Neural cell (in vitro differentiated cells): ENCODE measurements around the gene C2CD4A. TPM values are rescaled to one million over a fixed set of nuclear protein-coding genes. Genes with fewer than 3 reads are reported as not detected.

Experiments
- H2AFZ ChIP-seq: fragments of 200-600, 300-800 bp; sonication (generic), shearing (Covaris generic); 2 replicates; pipeline ENCODE4 v1.6.0; 2014; ENCODE audit warnings: low read depth, mild to moderate bottlenecking, antibody characterized with exemption, low read length, moderate library complexity
- H3F3A ChIP-seq: fragments of 200-600 bp; shearing (Covaris generic); 2 replicates; pipeline ENCODE4 v1.6.1; 2016; ENCODE audit warnings: mild to moderate bottlenecking, moderate library complexity, mixed read lengths, antibody characterized with exemption, low read length; ENCODE audit not compliant: insufficient read depth, poor library complexity, severe bottlenecking
- H3K27ac ChIP-seq: fragments of 200-600, 300-800 bp; sonication (generic), shearing (Covaris generic); 2 replicates; pipeline ENCODE4 v1.5.1; 2014; ENCODE audit warnings: mild to moderate bottlenecking, low read length, moderate library complexity
- H3K27me3 ChIP-seq: fragments of 300-800, 200-600 bp; sonication (generic), shearing (Covaris generic); 2 replicates; pipeline ENCODE4 v1.6.0; 2014; ENCODE audit warnings: mild to moderate bottlenecking, low read depth, low read length, moderate library complexity; ENCODE audit not compliant: insufficient read depth
- H3K36me3 ChIP-seq: fragments of 300-800, 200-600 bp; sonication (generic), shearing (Covaris generic); 2 replicates; pipeline ENCODE4 v1.5.1; 2014; ENCODE audit warnings: mild to moderate bottlenecking, antibody characterized with exemption, low read length, moderate library complexity; ENCODE audit not compliant: insufficient read depth
- H3K4me2 ChIP-seq: fragments of 300-800, 200-600 bp; sonication (generic), shearing (Covaris generic); 2 replicates; pipeline ENCODE4 v1.6.0; 2014; ENCODE audit warnings: mild to moderate bottlenecking, low read length
- H3K4me3 ChIP-seq: fragments of 300-800, 200-600 bp; sonication (generic), shearing (Covaris generic); 2 replicates; pipeline ENCODE4 v1.5.1; 2014; ENCODE audit warnings: mild to moderate bottlenecking, low read length, moderate library complexity
- H3K79me2 ChIP-seq: fragments of 200-600 bp; shearing (Covaris generic); replicated peaks from 2 replicates; pipeline ENCODE4 v1.6.0; 2014; ENCODE audit warnings: mild to moderate bottlenecking, low read length, moderate library complexity; ENCODE audit not compliant: insufficient read depth
- H3K9ac ChIP-seq: fragments of 300-800, 200-600 bp; sonication (generic), shearing (Covaris generic); 2 replicates; pipeline ENCODE4 v1.6.1; 2016; ENCODE audit warnings: mild to moderate bottlenecking, low read length, mixed read lengths
- H3K9me2 ChIP-seq: fragments of 200-600 bp; shearing (Covaris generic); 2 replicates; pipeline ENCODE4 v1.6.1; 2016; ENCODE audit warnings: mild to moderate bottlenecking, low read length, mixed read lengths; ENCODE audit not compliant: insufficient read depth
- H3K9me3 ChIP-seq: fragments of 200-600, 300-800 bp; sonication (generic), shearing (Covaris generic); 2 replicates; pipeline ENCODE4 v1.6.1; 2016; ENCODE audit warnings: mild to moderate bottlenecking, mixed run types, low read length, moderate library complexity, mixed read lengths
- H4K20me1 ChIP-seq: fragments of 200-600 bp; shearing (Covaris generic); 2 replicates; pipeline ENCODE4 v1.6.1; 2016; ENCODE audit warnings: mild to moderate bottlenecking, mixed run types; ENCODE audit not compliant: insufficient read depth
- EP300 ChIP-seq: fragments of 450-650 bp; conservative IDR thresholded peaks from 2 replicates; pipeline ENCODE4 v1.6.1; 2014; ENCODE audit warnings: antibody characterized with exemption, mild to moderate bottlenecking, moderate library complexity; ENCODE audit not compliant: poor library complexity, severe bottlenecking
- EZH2 ChIP-seq: fragments of 200-600, 300-800 bp; shearing (Covaris generic), sonication (generic); IDR thresholded peaks from 2 replicates; pipeline ENCODE4 v1.6.1; 2014; ENCODE audit warnings: antibody characterized with exemption, low read length, borderline replicate concordance, mild to moderate bottlenecking; ENCODE audit not compliant: insufficient read depth, poor library complexity, severe bottlenecking
- MXI1 ChIP-seq: fragments of 450-650 bp; conservative IDR thresholded peaks from 2 replicates; pipeline ENCODE4 v1.6.1; 2014; ENCODE audit warnings: antibody characterized with exemption, mild to moderate bottlenecking; ENCODE audit not compliant: poor library complexity, severe bottlenecking
- POLR2AphosphoS5 ChIP-seq: IDR thresholded peaks from 2 replicates; pipeline ENCODE4 v1.6.1; 2012
- RAD21 ChIP-seq: fragments of 450-650 bp; conservative IDR thresholded peaks from 2 replicates; pipeline ENCODE4 v1.6.1; 2014; ENCODE audit warnings: antibody characterized with exemption, mild to moderate bottlenecking, moderate library complexity
- SMC3 ChIP-seq: fragments of 450-650 bp; conservative IDR thresholded peaks from 2 replicates; pipeline ENCODE4 v1.6.1; 2014; ENCODE audit warnings: antibody characterized with exemption, mild to moderate bottlenecking, moderate library complexity; ENCODE audit not compliant: poor library complexity
- TAF1 ChIP-seq: IDR thresholded peaks from 2 replicates; pipeline ENCODE4 v1.6.1; 2012; ENCODE audit warnings: low read depth
- polyA plus RNA-seq: library from polyadenylated mRNA; depleted of rRNA; stranded (reverse); fragments of >200 nt; gene quantifications from 2 replicates; pipeline ENCODE4 v1.2.3, GENCODE V29; 2014
- TF ChIP-seq, protein P1 (sequence below): IDR thresholded peaks from 2 replicates; pipeline ENCODE4 v1.6.1; 2012; ENCODE audit warnings: borderline replicate concordance
- TF ChIP-seq, protein P2 (sequence below): fragments of 450-650 bp; IDR thresholded peaks from 2 replicates; pipeline ENCODE4 v1.5.1; 2014; ENCODE audit warnings: antibody characterized with exemption, mild to moderate bottlenecking, moderate library complexity; ENCODE audit not compliant: poor library complexity, severe bottlenecking

Gene C2CD4A
- polyA plus RNA-seq, 1 donor from 2014 or later = not detected

DNA sequence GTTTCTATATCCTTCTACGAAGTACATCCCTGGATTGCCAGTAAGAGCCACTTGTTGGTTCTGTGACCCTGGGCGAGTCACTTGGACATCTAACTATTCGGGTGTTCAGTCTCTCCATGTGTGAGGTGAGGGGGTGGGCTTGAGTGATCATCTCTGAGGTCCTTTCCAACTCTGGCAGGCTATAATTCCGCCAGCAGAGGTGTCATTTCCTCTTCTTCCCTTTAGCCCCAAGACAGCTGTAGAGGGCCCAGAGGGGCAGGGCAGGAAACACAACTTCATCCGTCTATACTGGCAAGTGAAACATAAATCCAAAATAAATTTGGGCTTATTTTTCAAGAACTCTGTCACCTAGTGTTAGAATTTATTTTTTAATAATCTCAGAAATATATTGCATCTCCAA lies 38.1 kb downstream of the C2CD4A start:
- no peaks in the 10 kb centered on the region for H4K20me1 ChIP-seq
- no peak overlapping the region for H3K9ac ChIP-seq
- no peaks in the 10 kb centered on the region for H3K79me2 ChIP-seq
- H3F3A ChIP-seq = no peaks in the 10 kb centered on the region
- no peak overlapping the region for H3K27ac ChIP-seq
- no peaks in the 10 kb centered on the region for H3K27me3 ChIP-seq
- no peak overlapping the region for H3K4me3 ChIP-seq
- H3K4me2 ChIP-seq = no peak overlapping the region
- no peak overlapping the region for H2AFZ ChIP-seq
- TF ChIP-seq POLR2AphosphoS5 (no peak), RAD21 (no peak), SMC3 (no peak), EZH2 (no peak), TAF1 (no peak), EP300 (no peak), MXI1 (no peak)
- TF ChIP-seq, protein P1, sequence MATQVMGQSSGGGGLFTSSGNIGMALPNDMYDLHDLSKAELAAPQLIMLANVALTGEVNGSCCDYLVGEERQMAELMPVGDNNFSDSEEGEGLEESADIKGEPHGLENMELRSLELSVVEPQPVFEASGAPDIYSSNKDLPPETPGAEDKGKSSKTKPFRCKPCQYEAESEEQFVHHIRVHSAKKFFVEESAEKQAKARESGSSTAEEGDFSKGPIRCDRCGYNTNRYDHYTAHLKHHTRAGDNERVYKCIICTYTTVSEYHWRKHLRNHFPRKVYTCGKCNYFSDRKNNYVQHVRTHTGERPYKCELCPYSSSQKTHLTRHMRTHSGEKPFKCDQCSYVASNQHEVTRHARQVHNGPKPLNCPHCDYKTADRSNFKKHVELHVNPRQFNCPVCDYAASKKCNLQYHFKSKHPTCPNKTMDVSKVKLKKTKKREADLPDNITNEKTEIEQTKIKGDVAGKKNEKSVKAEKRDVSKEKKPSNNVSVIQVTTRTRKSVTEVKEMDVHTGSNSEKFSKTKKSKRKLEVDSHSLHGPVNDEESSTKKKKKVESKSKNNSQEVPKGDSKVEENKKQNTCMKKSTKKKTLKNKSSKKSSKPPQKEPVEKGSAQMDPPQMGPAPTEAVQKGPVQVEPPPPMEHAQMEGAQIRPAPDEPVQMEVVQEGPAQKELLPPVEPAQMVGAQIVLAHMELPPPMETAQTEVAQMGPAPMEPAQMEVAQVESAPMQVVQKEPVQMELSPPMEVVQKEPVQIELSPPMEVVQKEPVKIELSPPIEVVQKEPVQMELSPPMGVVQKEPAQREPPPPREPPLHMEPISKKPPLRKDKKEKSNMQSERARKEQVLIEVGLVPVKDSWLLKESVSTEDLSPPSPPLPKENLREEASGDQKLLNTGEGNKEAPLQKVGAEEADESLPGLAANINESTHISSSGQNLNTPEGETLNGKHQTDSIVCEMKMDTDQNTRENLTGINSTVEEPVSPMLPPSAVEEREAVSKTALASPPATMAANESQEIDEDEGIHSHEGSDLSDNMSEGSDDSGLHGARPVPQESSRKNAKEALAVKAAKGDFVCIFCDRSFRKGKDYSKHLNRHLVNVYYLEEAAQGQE = no peak
- TF ChIP-seq, protein P2, sequence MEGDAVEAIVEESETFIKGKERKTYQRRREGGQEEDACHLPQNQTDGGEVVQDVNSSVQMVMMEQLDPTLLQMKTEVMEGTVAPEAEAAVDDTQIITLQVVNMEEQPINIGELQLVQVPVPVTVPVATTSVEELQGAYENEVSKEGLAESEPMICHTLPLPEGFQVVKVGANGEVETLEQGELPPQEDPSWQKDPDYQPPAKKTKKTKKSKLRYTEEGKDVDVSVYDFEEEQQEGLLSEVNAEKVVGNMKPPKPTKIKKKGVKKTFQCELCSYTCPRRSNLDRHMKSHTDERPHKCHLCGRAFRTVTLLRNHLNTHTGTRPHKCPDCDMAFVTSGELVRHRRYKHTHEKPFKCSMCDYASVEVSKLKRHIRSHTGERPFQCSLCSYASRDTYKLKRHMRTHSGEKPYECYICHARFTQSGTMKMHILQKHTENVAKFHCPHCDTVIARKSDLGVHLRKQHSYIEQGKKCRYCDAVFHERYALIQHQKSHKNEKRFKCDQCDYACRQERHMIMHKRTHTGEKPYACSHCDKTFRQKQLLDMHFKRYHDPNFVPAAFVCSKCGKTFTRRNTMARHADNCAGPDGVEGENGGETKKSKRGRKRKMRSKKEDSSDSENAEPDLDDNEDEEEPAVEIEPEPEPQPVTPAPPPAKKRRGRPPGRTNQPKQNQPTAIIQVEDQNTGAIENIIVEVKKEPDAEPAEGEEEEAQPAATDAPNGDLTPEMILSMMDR = no peak
- H3K36me3 ChIP-seq = no peaks in the 10 kb centered on the region
- no peaks in the 10 kb centered on the region for H3K9me3 ChIP-seq
- no peaks in the 10 kb centered on the region for H3K9me2 ChIP-seq

DNA sequence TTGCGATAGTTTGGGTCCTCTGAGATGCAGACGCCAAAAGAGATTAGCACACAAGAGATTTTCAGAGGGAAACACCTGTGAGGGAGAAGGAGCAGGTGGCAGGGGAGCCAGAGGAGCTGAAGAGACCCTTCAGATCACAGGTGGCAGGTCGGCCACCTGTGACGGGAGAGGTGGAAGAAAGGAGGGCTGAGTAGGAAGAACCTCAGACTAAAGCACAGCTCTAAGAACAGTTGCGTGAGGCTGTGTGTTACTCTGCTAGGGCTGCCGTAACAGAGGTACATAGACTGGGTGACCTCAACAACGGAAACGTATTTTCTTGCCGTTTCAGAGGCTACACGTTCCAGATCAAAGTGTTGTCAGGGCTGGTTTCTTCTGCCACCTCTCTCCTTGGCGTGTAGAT lies 38.5 kb downstream of the C2CD4A start:
- no peak overlapping the region for H3K4me2 ChIP-seq
- no peak overlapping the region for H3K27ac ChIP-seq
- H3K79me2 ChIP-seq = no peaks in the 10 kb centered on the region
- no peaks in the 10 kb centered on the region for H3K27me3 ChIP-seq
- H3K4me3 ChIP-seq = no peak overlapping the region
- no peaks in the 10 kb centered on the region for H3K9me2 ChIP-seq
- H3K36me3 ChIP-seq = no peaks in the 10 kb centered on the region
- H2AFZ ChIP-seq = no peak overlapping the region
- H3F3A ChIP-seq = no peaks in the 10 kb centered on the region
- no peaks in the 10 kb centered on the region for H4K20me1 ChIP-seq
- H3K9ac ChIP-seq = no peak overlapping the region
- H3K9me3 ChIP-seq = no peaks in the 10 kb centered on the region
- TF ChIP-seq MXI1 = no peak
- TF ChIP-seq EP300 = no peak
- no peak for TF ChIP-seq POLR2AphosphoS5
- no peak for TF ChIP-seq EZH2
- TF ChIP-seq TAF1 = no peak
- no peak for TF ChIP-seq RAD21
- TF ChIP-seq, protein P1 = no peak
- TF ChIP-seq, protein P2 = no peak
- TF ChIP-seq SMC3 = no peak
